Tibial nerve (tissue), 4 donors: ENCODE data around the gene MLYCD. TPM values are rescaled to one million over a fixed set of nuclear protein-coding genes. Genes with fewer than 3 reads are reported as not detected.

Experiments
- DNase-seq, 2 donors: peaks; one replicate each; pipeline ENCODE4 v3.0.0-alpha.2; 2019; ENCODE audit warnings: low spot score in 2 of 2
- H3K27ac ChIP-seq, 4 donors: fragments of 200-600 bp; sonication (generic) in 3 of 4; one replicate each; pipeline ENCODE4 v1.5.1; 2017 to 2019; ENCODE audit warnings: mild to moderate bottlenecking in 1 of 4
- H3K27me3 ChIP-seq, 2 donors: fragments of 200-600 bp; sonication (generic) in 1 of 2; one replicate each; pipeline versions ENCODE4 v1.5.1 to v1.6.0; 2017 to 2019
- H3K36me3 ChIP-seq, 3 donors: fragments of 200-600 bp; sonication (generic); one replicate each; pipeline ENCODE4 v1.5.1; 2018 to 2019
- H3K4me1 ChIP-seq, 4 donors: fragments of 200-600 bp; sonication (generic) in 3 of 4; one replicate each; pipeline ENCODE4 v1.5.1; 2017 to 2019
- H3K4me3 ChIP-seq, 4 donors: fragments of 200-600 bp; sonication (generic) in 3 of 4; one replicate each; pipeline ENCODE4 v1.5.1; 2017 to 2019; ENCODE audit warnings: mild to moderate bottlenecking in 1 of 4, moderate library complexity in 1 of 4
- H3K9me3 ChIP-seq, 4 donors: fragments of 200-600 bp; sonication (generic) in 3 of 4; one replicate each; pipeline ENCODE4 v1.5.1; 2017 to 2019
- EP300 ChIP-seq, 2 donors: sonication (generic); formaldehyde crosslinking; IDR thresholded peaks; one replicate each; pipeline ENCODE4 v1.6.1; 2017; ENCODE audit warnings: antibody characterized with exemption in 2 of 2, mild to moderate bottlenecking in 1 of 2
- POLR2A ChIP-seq, 2 donors: fragments of 450-650 bp; IDR thresholded peaks; one replicate each; pipeline ENCODE4 v1.6.1; 2017; ENCODE audit warnings: antibody characterized with exemption in 2 of 2, mild to moderate bottlenecking in 2 of 2, moderate library complexity in 2 of 2
- WGBS, 2 donors: methylation state at CpG; one replicate each; pipeline ENCODE4 v1.1.5; 2018; 5-methylcytosine and 5-hydroxymethylcytosine counted together
- total RNA-seq, 4 donors: library from RNA; depleted of rRNA; stranded (reverse); fragments of >200 nt; gene quantifications; one replicate each; pipeline ENCODE4 v1.1.0, GENCODE V29; 2016
- TF ChIP-seq, protein P1 (sequence below), 5 experiments: fragments of 200-600 bp in 3 of 5; fragments of 450-650 bp in 2 of 5; sonication (generic) in 3 of 5; IDR thresholded peaks; one replicate each; pipeline ENCODE4 v1.5.1; 2016 to 2019; ENCODE audit warnings: antibody characterized with exemption in 5 of 5, mild to moderate bottlenecking in 3 of 5, moderate library complexity in 2 of 5

The MLYCD gene
- total RNA-seq, 4 donors from 2014 or later: 19.0 to 26.7 (median 23.0) TPM

DNA sequence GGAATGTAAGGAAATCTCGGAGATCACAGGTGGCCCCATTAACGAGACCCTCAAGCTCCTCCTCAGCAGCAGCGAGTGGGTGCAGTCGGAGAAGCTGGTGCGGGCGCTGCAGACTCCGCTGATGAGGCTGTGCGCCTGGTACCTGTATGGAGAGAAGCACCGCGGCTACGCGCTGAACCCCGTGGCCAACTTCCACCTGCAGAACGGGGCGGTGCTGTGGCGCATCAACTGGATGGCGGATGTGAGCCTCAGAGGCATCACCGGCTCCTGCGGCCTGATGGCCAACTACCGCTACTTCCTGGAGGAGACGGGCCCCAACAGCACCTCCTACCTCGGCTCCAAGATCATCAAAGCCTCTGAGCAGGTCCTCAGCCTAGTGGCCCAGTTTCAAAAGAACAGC, 16.2 kb downstream of the MLYCD start:
- peaks cover 0 to 98% (median 28%) of the 10 kb centered on the region in 3 donors for H3K36me3 ChIP-seq
- no peak overlapping the region for H3K4me3 ChIP-seq
- no peaks in the 10 kb centered on the region for H3K4me1 ChIP-seq
- H3K27me3 ChIP-seq: no peaks in the 10 kb centered on the region
- 96 to 98% methylated on average over 22 of the region's 22 CpGs for WGBS, 2 donors
- no peaks in the 10 kb centered on the region for H3K9me3 ChIP-seq
- no peak overlapping the region for H3K27ac ChIP-seq
- no peak for TF ChIP-seq EP300 (IDR thresholded peaks at IDR 0.05)
- TF ChIP-seq, protein P1, sequence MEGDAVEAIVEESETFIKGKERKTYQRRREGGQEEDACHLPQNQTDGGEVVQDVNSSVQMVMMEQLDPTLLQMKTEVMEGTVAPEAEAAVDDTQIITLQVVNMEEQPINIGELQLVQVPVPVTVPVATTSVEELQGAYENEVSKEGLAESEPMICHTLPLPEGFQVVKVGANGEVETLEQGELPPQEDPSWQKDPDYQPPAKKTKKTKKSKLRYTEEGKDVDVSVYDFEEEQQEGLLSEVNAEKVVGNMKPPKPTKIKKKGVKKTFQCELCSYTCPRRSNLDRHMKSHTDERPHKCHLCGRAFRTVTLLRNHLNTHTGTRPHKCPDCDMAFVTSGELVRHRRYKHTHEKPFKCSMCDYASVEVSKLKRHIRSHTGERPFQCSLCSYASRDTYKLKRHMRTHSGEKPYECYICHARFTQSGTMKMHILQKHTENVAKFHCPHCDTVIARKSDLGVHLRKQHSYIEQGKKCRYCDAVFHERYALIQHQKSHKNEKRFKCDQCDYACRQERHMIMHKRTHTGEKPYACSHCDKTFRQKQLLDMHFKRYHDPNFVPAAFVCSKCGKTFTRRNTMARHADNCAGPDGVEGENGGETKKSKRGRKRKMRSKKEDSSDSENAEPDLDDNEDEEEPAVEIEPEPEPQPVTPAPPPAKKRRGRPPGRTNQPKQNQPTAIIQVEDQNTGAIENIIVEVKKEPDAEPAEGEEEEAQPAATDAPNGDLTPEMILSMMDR (IDR thresholded peaks at IDR 0.05): no peak
- no peak for TF ChIP-seq POLR2A (IDR thresholded peaks at IDR 0.05)
- DNase-seq: no peak

DNA sequence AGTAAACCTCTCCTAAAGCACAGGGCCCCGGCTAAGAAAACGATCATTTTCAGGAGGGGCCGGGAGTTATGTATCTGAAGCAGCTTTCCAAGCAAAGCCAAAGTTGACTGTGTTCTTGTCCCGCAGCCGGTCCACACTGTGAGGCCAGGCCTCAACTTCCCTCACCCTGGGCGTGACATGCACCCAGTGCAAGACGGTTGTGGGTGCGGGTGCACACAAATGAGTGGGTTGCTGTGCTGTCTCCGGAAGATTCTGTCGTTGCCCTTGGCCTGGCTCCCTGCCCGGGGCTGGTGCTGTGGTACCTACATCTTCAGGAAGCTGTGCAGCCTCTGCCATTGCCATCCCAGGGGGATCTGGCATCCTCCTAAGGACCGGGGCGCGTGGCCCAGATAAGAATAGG, 16.6 kb downstream of the MLYCD start:
- WGBS, 2 donors: 86 to 93% methylated on average over 14 of the region's 14 CpGs
- Histone ChIP-seq H3K27ac (no peak overlapping the region), H3K9me3 (no peaks in the 10 kb centered on the region), H3K27me3 (no peaks in the 10 kb centered on the region), H3K4me3 (no peak overlapping the region), H3K4me1 (no peaks in the 10 kb centered on the region), H3K36me3 (peaks cover 0 to 98% (median 28%) of the 10 kb centered on the region in 3 donors)
- TF ChIP-seq, protein P1 (IDR thresholded peaks at IDR 0.05): no peak
- no peak for TF ChIP-seq EP300 (IDR thresholded peaks at IDR 0.05)
- TF ChIP-seq POLR2A (IDR thresholded peaks at IDR 0.05): no peak
- DNase-seq: no peak

DNA sequence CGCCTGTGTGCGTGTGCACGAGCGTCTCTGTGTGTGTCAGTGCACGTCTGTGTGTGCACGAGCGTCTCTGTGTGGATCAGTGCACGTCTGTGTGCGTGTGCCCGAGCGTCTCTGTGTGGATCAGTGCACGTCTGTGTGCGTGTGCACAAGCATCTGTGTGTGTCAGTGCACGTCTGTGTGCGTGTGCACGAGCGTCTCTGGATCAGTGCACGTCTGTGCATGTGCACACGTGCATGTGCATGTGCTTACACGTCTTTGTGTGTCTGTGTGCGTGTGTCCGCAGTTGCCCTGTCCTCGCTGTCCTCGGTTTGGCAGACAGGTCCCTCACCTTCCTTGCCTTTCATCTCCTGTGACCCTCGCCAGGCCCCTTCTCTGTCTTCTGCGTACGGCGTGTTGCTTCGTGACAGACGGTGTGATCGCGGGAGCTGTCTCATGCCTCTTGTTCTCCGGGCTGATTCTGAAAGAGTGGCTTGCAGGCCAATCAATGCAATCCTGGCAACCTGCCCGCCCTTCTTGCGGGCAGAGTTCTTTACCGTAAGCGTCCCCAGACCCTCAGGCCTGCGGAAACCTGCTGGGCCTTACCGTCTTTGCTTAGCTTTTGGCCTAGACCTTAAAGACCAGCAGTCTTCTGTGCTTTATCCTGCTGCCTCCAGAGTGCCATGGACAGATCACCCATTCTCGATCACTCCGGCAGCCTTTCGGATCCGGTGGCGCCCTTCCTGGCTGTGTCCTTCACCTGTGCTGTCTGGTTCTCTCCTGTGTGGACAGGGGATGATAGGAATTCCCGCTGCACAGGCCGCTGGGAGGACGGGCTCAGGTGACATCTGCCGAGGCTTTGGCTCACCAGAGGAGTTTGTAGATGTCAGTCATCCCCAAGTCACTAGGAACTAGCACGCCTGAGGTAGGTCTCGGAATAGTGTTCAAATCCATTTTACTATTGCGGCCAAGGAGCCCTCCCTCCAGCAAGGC, 18.5 kb downstream of the MLYCD start:
- H3K9me3 ChIP-seq: no peaks in the 10 kb centered on the region
- no peaks in the 10 kb centered on the region for H3K4me1 ChIP-seq
- H3K27ac ChIP-seq: no peak overlapping the region
- H3K36me3 ChIP-seq: peaks cover 0 to 98% (median 28%) of the 10 kb centered on the region in 3 donors
- 95 to 97% methylated on average over 51 of the region's 51 CpGs for WGBS, 2 donors
- no peaks in the 10 kb centered on the region for H3K27me3 ChIP-seq
- no peak for TF ChIP-seq EP300 (IDR thresholded peaks at IDR 0.05)
- TF ChIP-seq, protein P1 (IDR thresholded peaks at IDR 0.05): no peak
- no peak for TF ChIP-seq POLR2A (IDR thresholded peaks at IDR 0.05)
- DNase-seq: no peak
- no peak overlapping the region for H3K4me3 ChIP-seq

DNA sequence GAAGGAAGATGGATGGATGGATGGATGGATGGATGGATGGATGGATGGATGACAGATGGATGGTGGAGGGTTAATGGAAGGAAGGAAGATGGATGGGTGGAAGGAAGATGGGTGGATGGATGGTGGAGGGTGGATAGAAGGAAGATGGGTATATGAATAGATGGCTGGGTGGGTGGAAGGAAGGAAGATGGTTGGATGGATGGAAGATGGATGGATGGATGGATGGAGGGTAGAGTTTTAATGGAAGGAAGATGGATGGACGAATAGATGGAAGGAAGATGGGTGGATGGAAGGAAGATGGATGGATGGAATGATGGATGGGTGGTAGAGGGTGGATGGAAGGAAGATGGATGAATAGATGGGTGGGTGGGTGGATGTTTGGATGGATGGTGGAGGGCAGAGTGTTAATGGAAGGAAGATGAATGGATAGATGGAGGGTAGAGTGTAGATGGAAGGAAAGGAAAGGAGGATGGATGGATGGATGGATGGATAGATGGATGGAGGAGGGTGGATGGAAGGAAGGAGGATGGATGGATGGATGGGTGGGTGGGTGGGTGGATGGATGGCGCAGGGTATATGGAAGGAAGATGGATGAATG, 22.1 kb downstream of the MLYCD start:
- WGBS, 2 donors: 94 to 95% methylated on average over 2 of the region's 2 CpGs

DNA sequence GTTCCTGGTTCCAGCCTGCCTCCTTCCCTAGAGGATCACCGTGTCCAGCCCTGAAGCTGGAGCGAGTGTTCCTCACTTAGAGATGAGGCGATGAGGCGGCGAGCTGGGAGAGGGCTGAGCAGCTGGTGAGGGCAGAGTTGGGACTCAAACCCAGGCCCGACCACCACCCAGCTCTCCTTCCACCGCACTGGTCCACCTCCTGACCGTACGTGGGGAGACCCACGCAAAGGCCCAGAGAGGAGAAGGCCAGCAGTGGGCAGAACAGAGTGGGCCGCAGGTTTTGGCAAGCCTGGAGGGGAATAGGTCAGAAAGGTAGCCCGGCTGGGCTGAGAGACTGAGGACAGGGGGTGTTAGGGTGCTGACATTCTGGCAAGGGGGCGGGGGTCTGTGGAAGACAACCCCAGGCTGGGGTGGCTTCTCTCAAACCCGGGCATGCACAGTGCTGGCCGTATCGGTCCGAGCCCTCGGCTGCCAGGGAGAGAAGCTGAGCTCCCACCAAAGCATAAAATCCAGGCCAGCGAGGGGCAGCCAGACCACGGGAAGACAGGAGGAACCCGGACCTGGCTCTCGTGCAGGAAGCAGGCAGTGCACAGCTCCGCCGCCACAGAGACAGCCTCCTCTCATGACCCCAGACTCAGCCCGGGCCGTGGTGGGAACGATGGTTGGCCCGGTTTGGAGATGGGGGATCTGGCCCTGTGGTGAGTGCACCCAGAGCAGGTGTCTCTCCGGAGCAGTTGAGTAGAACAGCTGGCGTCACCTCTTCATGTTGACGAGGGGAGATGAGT, 24.9 kb downstream of the MLYCD start:
- Histone ChIP-seq H3K27ac (no peak overlapping the region), H3K4me3 (no peak overlapping the region), H3K36me3 (peaks cover 0 to 77% (median 3%) of the 10 kb centered on the region in 3 donors), H3K27me3 (no peaks in the 10 kb centered on the region), H3K4me1 (peaks cover 0 to 9% (median 3%) of the 10 kb centered on the region in 4 donors), H3K9me3 (no peaks in the 10 kb centered on the region)
- TF ChIP-seq EP300 (IDR thresholded peaks at IDR 0.05) (no peak), POLR2A (IDR thresholded peaks at IDR 0.05) (no peak)
- TF ChIP-seq, protein P1 (IDR thresholded peaks at IDR 0.05): no peak
- no peak for DNase-seq
- 87% methylated on average over 24 to 31 of the region's 31 CpGs for WGBS, 2 donors

More for the DNA sequence above, 22.1 kb downstream of the MLYCD start:
- H3K27me3 ChIP-seq: no peaks in the 10 kb centered on the region
- DNase-seq: no peak
- H3K36me3 ChIP-seq: peaks cover 0 to 94% (median 14%) of the 10 kb centered on the region in 3 donors
- no peak overlapping the region for H3K27ac ChIP-seq
- no peak overlapping the region for H3K4me3 ChIP-seq
- TF ChIP-seq EP300 (IDR thresholded peaks at IDR 0.05): no peak
- peaks cover 0 to under 1% (median 0%) of the 10 kb centered on the region in 4 donors for H3K4me1 ChIP-seq
- no peaks in the 10 kb centered on the region for H3K9me3 ChIP-seq
